Activated naive CD8-positive, alpha-beta T cell (primary cell): ENCODE measurements around the gene BORCS6.

Experiments
- H3K27ac Mint-ChIP-seq: one replicate; pipeline ENCODE4 v1.8.0; 2021; ENCODE audit warnings: mixed read lengths
- H3K27me3 Mint-ChIP-seq: one replicate; pipeline ENCODE4 v1.8.0; 2021; ENCODE audit warnings: mixed read lengths
- H3K36me3 Mint-ChIP-seq: one replicate; pipeline ENCODE4 v1.8.0; 2021; ENCODE audit warnings: mixed read lengths
- H3K4me1 Mint-ChIP-seq: one replicate; pipeline ENCODE4 v1.8.0; 2021; ENCODE audit warnings: low read depth, mixed read lengths
- H3K4me3 Mint-ChIP-seq: one replicate; pipeline ENCODE4 v1.8.0; 2021; ENCODE audit warnings: mild to moderate bottlenecking, mixed read lengths
- H3K9me3 Mint-ChIP-seq: one replicate; pipeline ENCODE4 v1.8.0; 2021; ENCODE audit warnings: low read depth, mixed read lengths

BORCS6 gene

GRCh38 chr17:8163978-8164814 lies 25.8 kb downstream of the BORCS6 start:
- Mint-ChIP-seq H3K27me3 (no peaks in the 10 kb centered on the region), H3K27ac (peak overlapping the region; percentile 95), H3K4me1 (peaks cover 55% of the 10 kb centered on the region), H3K9me3 (no peaks in the 10 kb centered on the region), H3K4me3 (peak overlapping the region; percentile 85), H3K36me3 (peaks cover 2% of the 10 kb centered on the region)

GRCh38 chr17:8162997-8163977 lies 26.7 kb downstream of the BORCS6 start:
- Mint-ChIP-seq H3K36me3 (peaks cover 2% of the 10 kb centered on the region), H3K9me3 (no peaks in the 10 kb centered on the region), H3K27me3 (no peaks in the 10 kb centered on the region), H3K27ac (peak overlapping the region; percentile 95), H3K4me1 (peaks cover 59% of the 10 kb centered on the region), H3K4me3 (peak overlapping the region; percentile 85)

- H3K9me3 Mint-ChIP-seq = no peaks in the 10 kb centered on the region
- peaks cover 61% of the 10 kb centered on the region for H3K4me1 Mint-ChIP-seq
- peak within 1 kb of the TSS; percentile 90 for H3K4me3 Mint-ChIP-seq
Observed at GRCh38 chr17:8162233-8162996, 27.6 kb downstream of the BORCS6 start, which contains the start of gene VAMP2. TSS of gene VAMP2 (minus strand) at chr17:8162948. CDS start at chr17:8162879, 69 bp downstream.

GRCh38 chr17:8161289-8162232 lies 28.4 kb downstream of the BORCS6 start:
- Mint-ChIP-seq H3K27ac (peak overlapping the region; percentile 94), H3K4me1 (peaks cover 59% of the 10 kb centered on the region), H3K36me3 (peaks cover 2% of the 10 kb centered on the region), H3K4me3 (peak overlapping the region; percentile 90), H3K9me3 (no peaks in the 10 kb centered on the region), H3K27me3 (no peaks in the 10 kb centered on the region)

More at GRCh38 chr17:8162233-8162996, 27.6 kb downstream of the BORCS6 start, which contains the start of gene VAMP2:
- peak within 1 kb of the TSS; percentile 95 for H3K27ac Mint-ChIP-seq
- no peaks in the 10 kb centered on the region for H3K27me3 Mint-ChIP-seq
- H3K36me3 Mint-ChIP-seq = peaks cover 2% of the 10 kb centered on the region

- Mint-ChIP-seq H3K4me1 (peaks cover 58% of the 10 kb centered on the region), H3K36me3 (peaks cover 2% of the 10 kb centered on the region), H3K27me3 (no peaks in the 10 kb centered on the region), H3K9me3 (no peaks in the 10 kb centered on the region), H3K27ac (peak overlapping the region; percentile 94), H3K4me3 (peak overlapping the region; percentile 90)
Observed at GRCh38 chr17:8160741-8161221, 29.2 kb downstream of the BORCS6 start.

GRCh38 chr17:8160224-8160577 lies 29.8 kb downstream of the BORCS6 start:
- Mint-ChIP-seq H3K27ac (peak overlapping the region; percentile 94), H3K4me3 (peak overlapping the region; percentile 90), H3K27me3 (no peaks in the 10 kb centered on the region), H3K36me3 (peaks cover 2% of the 10 kb centered on the region), H3K9me3 (no peaks in the 10 kb centered on the region), H3K4me1 (peaks cover 54% of the 10 kb centered on the region)

- Mint-ChIP-seq H3K27me3 (no peaks in the 10 kb centered on the region), H3K27ac (peak overlapping the region; percentile 80), H3K9me3 (no peaks in the 10 kb centered on the region), H3K4me1 (peaks cover 49% of the 10 kb centered on the region), H3K4me3 (peak overlapping the region; percentile 60), H3K36me3 (peaks cover 2% of the 10 kb centered on the region)
Observed at GRCh38 chr17:8159459-8160223, 30.3 kb downstream of the BORCS6 start.

GRCh38 chr17:8159032-8159400 lies 31.0 kb downstream of the BORCS6 start:
- Mint-ChIP-seq H3K4me1 (peaks cover 44% of the 10 kb centered on the region), H3K4me3 (peak overlapping the region; percentile 64), H3K27ac (peak overlapping the region; percentile 80), H3K36me3 (peaks cover 2% of the 10 kb centered on the region), H3K9me3 (no peaks in the 10 kb centered on the region), H3K27me3 (no peaks in the 10 kb centered on the region)

- peaks cover 38% of the 10 kb centered on the region for H3K4me1 Mint-ChIP-seq
- no peaks in the 10 kb centered on the region for H3K9me3 Mint-ChIP-seq
- peaks cover 2% of the 10 kb centered on the region for H3K36me3 Mint-ChIP-seq
- peak overlapping the region; percentile 64 for H3K4me3 Mint-ChIP-seq
- H3K27ac Mint-ChIP-seq = peak overlapping the region; percentile 73
- H3K27me3 Mint-ChIP-seq = no peaks in the 10 kb centered on the region
Observed at GRCh38 chr17:8158267-8159031, 31.5 kb downstream of the BORCS6 start.

- Mint-ChIP-seq H3K36me3 (no peaks in the 10 kb centered on the region), H3K4me3 (no peak overlapping the region), H3K27me3 (no peaks in the 10 kb centered on the region), H3K9me3 (no peaks in the 10 kb centered on the region), H3K27ac (no peak overlapping the region), H3K4me1 (peaks cover 36% of the 10 kb centered on the region)
Observed at GRCh38 chr17:8156246-8156992, 33.6 kb downstream of the BORCS6 start.

- H3K9me3 Mint-ChIP-seq = no peaks in the 10 kb centered on the region
- no peak overlapping the region for H3K27ac Mint-ChIP-seq
- H3K4me1 Mint-ChIP-seq = peaks cover 32% of the 10 kb centered on the region
- H3K27me3 Mint-ChIP-seq = no peaks in the 10 kb centered on the region
- H3K4me3 Mint-ChIP-seq = no peak overlapping the region
- H3K36me3 Mint-ChIP-seq = no peaks in the 10 kb centered on the region
Observed at GRCh38 chr17:8155996-8156245, 34.1 kb downstream of the BORCS6 start.
